LNCaP clone FGC (cell line): Measurements from ENCODE around the gene PCDHB14.
"Not testable (repeated sequence)": the region's sequence is repeated elsewhere in the genome, so short reads cannot be mapped to it uniquely, and the experiment has no call there.

Experiments
- DNase-seq: peaks from one replicate; pipeline ENCODE4 v3.0.0-alpha.2; 2011; ENCODE audit warnings: low read depth
- H3K4me3 ChIP-seq: 2 replicates; pipeline ENCODE4 v1.5.1; 2011; ENCODE audit warnings: mild to moderate bottlenecking, low read depth, low read length, control low read depth
- CTCF ChIP-seq: IDR thresholded peaks from 2 replicates; pipeline ENCODE4 v1.5.1; 2012; ENCODE audit warnings: mild to moderate bottlenecking; ENCODE audit not compliant: control insufficient read depth, insufficient read depth; ENCODE audit errors: extremely low read depth

Gene PCDHB14

GRCh38 chr5:141199359-141200235 is 23.5 kb upstream of the PCDHB14 start, which contains the start of gene PCDHB11:
Gene PCDHB11 (plus strand): TSS chr5:141199627. CDS start chr5:141199775, 148 bp downstream.
- H3K4me3 ChIP-seq, result peak within 1 kb of the TSS; percentile 40
- DNase-seq, result no peak
- TF ChIP-seq CTCF, result peak; percentile 56

- not testable (repeated sequence) for H3K4me3 ChIP-seq, DNase-seq
Measured at GRCh38 chr5:141201126-141201525, 22.0 kb upstream of the PCDHB14 start.

GRCh38 chr5:141201646-141202045 is 21.5 kb upstream of the PCDHB14 start:
- not testable (repeated sequence) for DNase-seq, H3K4me3 ChIP-seq

- no peak for DNase-seq
- no peak within 1 kb of the TSS for H3K4me3 ChIP-seq
- TF ChIP-seq CTCF, result peak; percentile 43
Measured at GRCh38 chr5:141208478-141208877, 14.7 kb upstream of the PCDHB14 start, which contains the start of gene PCDHB12. Gene PCDHB12 (plus strand): TSS chr5:141208719. CDS start chr5:141208908, 189 bp downstream.

GRCh38 chr5:141210281-141210680 is 12.9 kb upstream of the PCDHB14 start:
- DNase-seq, H3K4me3 ChIP-seq: not testable (repeated sequence)

- DNase-seq, H3K4me3 ChIP-seq: not testable (repeated sequence)
Measured at GRCh38 chr5:141210849-141211248, 12.3 kb upstream of the PCDHB14 start.

- peak within 1 kb of the TSS; percentile 36 for H3K4me3 ChIP-seq
- peak; percentile 47 for DNase-seq
- TF ChIP-seq CTCF, result peak; percentile 63
Measured at GRCh38 chr5:141213656-141214339, 9.3 kb upstream of the PCDHB14 start, which contains the start of gene PCDHB13. Gene PCDHB13 (plus strand): TSS chr5:141213919. CDS start chr5:141214124, 205 bp downstream.

GRCh38 chr5:141214583-141214982 is 8.6 kb upstream of the PCDHB14 start:
- DNase-seq, H3K4me3 ChIP-seq: not testable (repeated sequence)

- DNase-seq, H3K4me3 ChIP-seq: not testable (repeated sequence)
Measured at GRCh38 chr5:141215504-141215903, 7.6 kb upstream of the PCDHB14 start.

- not testable (repeated sequence) for DNase-seq, H3K4me3 ChIP-seq
Measured at GRCh38 chr5:141216035-141216434, 7.1 kb upstream of the PCDHB14 start.

- H3K4me3 ChIP-seq, result not testable (repeated sequence)
Measured at GRCh38 chr5:141224844-141225243, 1.7 kb downstream of the PCDHB14 start.

GRCh38 chr5:141225421-141225820 is 2.3 kb downstream of the PCDHB14 start:
- not testable (repeated sequence) for H3K4me3 ChIP-seq, DNase-seq

More at GRCh38 chr5:141224844-141225243, 1.7 kb downstream of the PCDHB14 start:
- DNase-seq, result not testable (repeated sequence)
